Mucosa of descending colon (tissue), 3 donors: ENCODE measurements around the gene ZNF512B. TPM values are rescaled to one million over a fixed set of nuclear protein-coding genes. Genes with fewer than 3 reads are reported as not detected.

ENCODE experiments used
- ATAC-seq: fragments of 200-7000 bp; cut with Tn5 transposase; one replicate; pipeline ENCODE4 v1.9.1; 2020; ENCODE audit warnings: mild to moderate bottlenecking, moderate library complexity
- DNase-seq, 3 donors: peaks; one replicate each; pipeline ENCODE4 v3.0.0-alpha.2; 2020
- H3K36me3 ChIP-seq: fragments of 200-600 bp; one replicate; pipeline ENCODE4 v1.8.0; 2021; ENCODE audit warnings: low read depth, mild to moderate bottlenecking
- H3K4me1 ChIP-seq: fragments of 200-600 bp; one replicate; pipeline ENCODE4 v1.8.0; 2021; ENCODE audit warnings: low read depth, mild to moderate bottlenecking
- H3K4me3 ChIP-seq: fragments of 200-600 bp; one replicate; pipeline ENCODE4 v1.8.0; 2021; ENCODE audit warnings: mild to moderate bottlenecking
- H3K9me3 ChIP-seq: fragments of 200-600 bp; one replicate; pipeline ENCODE4 v1.8.0; 2021; ENCODE audit warnings: mild to moderate bottlenecking
- intact Hi-C, 2 donors: fragments of 100-400 bp; cut with DNase I in 1 of 2; cut with micrococcal nuclease in 1 of 2; formaldehyde crosslinking; loops; one replicate each; pipeline versions ENCODE4 v1.11.0 to v1.11.1; 2022; cut with DNase I, micrococcal nuclease
- total RNA-seq, 3 donors: library from RNA; stranded (reverse); fragmentation: NEBNext Ultra II Directional in 2 of 3; extraction: Animal tissue kit (Norgen Biotek cat#: 25700) in 2 of 3; gene quantifications; one replicate each; pipeline versions ENCODE4 v1.2.1 to v1.2.4, GENCODE V29; 2021 to 2023
- TF ChIP-seq, protein P1 (sequence below): fragments of 200-600 bp; IDR thresholded peaks from one replicate; pipeline ENCODE4 v1.8.0; 2022; ENCODE audit warnings: antibody characterized with exemption, mild to moderate bottlenecking
- donor health status: DM: no; HTN: no; CAD: no; lungs with moderate emphysema.
- donor health status: DM: no; HTN: no; CAD: no.
- donor health status: DM: no; HTN: yes; CAD: no.

ZNF512B gene
- total RNA-seq, 3 donors from 2014 or later, result 1.8 to 14.7 (median 3.9) TPM

DNA sequence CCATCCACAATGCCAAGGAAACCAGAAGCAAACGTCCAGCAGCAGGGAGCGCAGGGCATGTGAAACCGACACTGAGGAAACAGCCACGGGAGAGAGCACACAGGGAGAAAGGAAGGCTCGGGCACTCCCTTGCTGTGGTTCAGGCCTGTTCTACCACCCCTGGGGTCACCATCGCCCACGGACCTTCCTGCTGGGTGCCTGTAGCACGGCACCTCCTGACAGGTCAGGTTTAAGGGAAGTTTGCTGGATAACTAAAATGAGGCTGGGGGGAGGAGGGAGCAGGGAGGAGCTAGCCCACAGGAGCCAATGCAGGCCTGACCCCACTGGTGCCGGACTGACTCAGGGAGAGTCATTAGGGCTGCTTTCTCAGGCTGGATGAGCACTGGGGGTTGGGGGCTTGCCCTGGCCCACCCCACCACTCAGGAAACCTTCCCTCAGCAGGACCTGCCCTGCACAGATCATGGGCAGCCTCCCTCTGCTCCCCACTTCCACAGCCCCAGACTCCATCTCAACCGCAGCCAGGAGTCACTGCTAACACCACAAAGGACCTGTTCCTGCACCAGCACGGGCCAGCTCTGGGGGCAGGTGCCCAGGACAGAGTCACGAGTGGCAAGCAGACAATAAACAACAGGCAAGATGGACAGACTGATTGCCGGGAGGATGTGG, 15.8 kb downstream of the ZNF512B start:
- TF ChIP-seq, protein P1, sequence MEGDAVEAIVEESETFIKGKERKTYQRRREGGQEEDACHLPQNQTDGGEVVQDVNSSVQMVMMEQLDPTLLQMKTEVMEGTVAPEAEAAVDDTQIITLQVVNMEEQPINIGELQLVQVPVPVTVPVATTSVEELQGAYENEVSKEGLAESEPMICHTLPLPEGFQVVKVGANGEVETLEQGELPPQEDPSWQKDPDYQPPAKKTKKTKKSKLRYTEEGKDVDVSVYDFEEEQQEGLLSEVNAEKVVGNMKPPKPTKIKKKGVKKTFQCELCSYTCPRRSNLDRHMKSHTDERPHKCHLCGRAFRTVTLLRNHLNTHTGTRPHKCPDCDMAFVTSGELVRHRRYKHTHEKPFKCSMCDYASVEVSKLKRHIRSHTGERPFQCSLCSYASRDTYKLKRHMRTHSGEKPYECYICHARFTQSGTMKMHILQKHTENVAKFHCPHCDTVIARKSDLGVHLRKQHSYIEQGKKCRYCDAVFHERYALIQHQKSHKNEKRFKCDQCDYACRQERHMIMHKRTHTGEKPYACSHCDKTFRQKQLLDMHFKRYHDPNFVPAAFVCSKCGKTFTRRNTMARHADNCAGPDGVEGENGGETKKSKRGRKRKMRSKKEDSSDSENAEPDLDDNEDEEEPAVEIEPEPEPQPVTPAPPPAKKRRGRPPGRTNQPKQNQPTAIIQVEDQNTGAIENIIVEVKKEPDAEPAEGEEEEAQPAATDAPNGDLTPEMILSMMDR, result no peak
- intact Hi-C loops, result no loop called here
- Histone ChIP-seq H3K36me3 (no peaks in the 10 kb centered on the region), H3K9me3 (no peaks in the 10 kb centered on the region), H3K4me3 (no peak overlapping the region), H3K4me1 (peaks cover 67% of the 10 kb centered on the region)
- DNase-seq, result no peak
- no peak for ATAC-seq

- ATAC-seq (no peak), DNase-seq (peak in 2 of 3 donors; percentile 53 to 59)
- TF ChIP-seq, protein P1, result no peak
- Histone ChIP-seq H3K4me1 (peaks cover 75% of the 10 kb centered on the region), H3K4me3 (no peak overlapping the region), H3K9me3 (no peaks in the 10 kb centered on the region), H3K36me3 (no peaks in the 10 kb centered on the region)
- intact Hi-C loops, result no loop called here
Measured at GRCh38 chr20:63952769-63953168, 17.0 kb downstream of the ZNF512B start.

- no peaks in the 10 kb centered on the region for H3K36me3 ChIP-seq
Measured at GRCh38 chr20:63952210-63952535, 17.6 kb downstream of the ZNF512B start.

GRCh38 chr20:63951398-63952209, 18.1 kb downstream of the ZNF512B start:
- intact Hi-C loops, result no loop called here
- TF ChIP-seq, protein P1, result no peak
- no peaks in the 10 kb centered on the region for H3K36me3 ChIP-seq
- H3K9me3 ChIP-seq, result no peaks in the 10 kb centered on the region
- DNase-seq, result peak; percentile 70 to 79 (median 76)
- H3K4me1 ChIP-seq, result peaks cover 67% of the 10 kb centered on the region
- ATAC-seq, result peak; percentile 34
- H3K4me3 ChIP-seq, result no peak overlapping the region

More at GRCh38 chr20:63952210-63952535, 17.6 kb downstream of the ZNF512B start:
- intact Hi-C loops, result no loop called here
- peaks cover 71% of the 10 kb centered on the region for H3K4me1 ChIP-seq
- no peaks in the 10 kb centered on the region for H3K9me3 ChIP-seq
- TF ChIP-seq, protein P1, result no peak
- H3K4me3 ChIP-seq, result no peak overlapping the region
- peak in 2 of 3 donors; percentile 51 to 58 for DNase-seq
- no peak for ATAC-seq

GRCh38 chr20:63950701-63951397, 18.9 kb downstream of the ZNF512B start:
- TF ChIP-seq, protein P1, result no peak
- intact Hi-C loops, result no loop called here
- DNase-seq, result peak in 1 of 3 donors; percentile 58
- H3K4me3 ChIP-seq, result no peak overlapping the region
- H3K4me1 ChIP-seq, result peaks cover 67% of the 10 kb centered on the region
- no peaks in the 10 kb centered on the region for H3K36me3 ChIP-seq
- no peaks in the 10 kb centered on the region for H3K9me3 ChIP-seq
- no peak for ATAC-seq
